Aorta (tissue), 5 donors: ENCODE measurements around the gene POC1B. TPM values are rescaled to one million over a fixed set of nuclear protein-coding genes. Genes with fewer than 3 reads are reported as not detected.

ENCODE experiments used
- ATAC-seq: fragments of 200-7000 bp; cut with Tn5 transposase; one replicate; pipeline ENCODE4 v1.9.1; 2022; ENCODE audit warnings: moderate library complexity; ENCODE audit not compliant: low FRiP score
- DNase-seq, 2 donors: peaks; one replicate each; pipeline ENCODE4 v3.0.0-alpha.2; 2020
- H3K27ac ChIP-seq, 2 donors: one replicate each; pipeline ENCODE4 v1.5.1; 2013; ENCODE audit warnings: low read length in 2 of 2, mild to moderate bottlenecking in 2 of 2, moderate library complexity in 2 of 2, control low read depth in 1 of 2, inconsistent platforms in 1 of 2, low read depth in 1 of 2
- H3K27me3 ChIP-seq, 2 donors: one replicate each; pipeline ENCODE4 v1.6.1; 2013; ENCODE audit warnings: control low read depth in 1 of 2, low read length in 1 of 2, mild to moderate bottlenecking in 1 of 2, moderate library complexity in 1 of 2; ENCODE audit not compliant: insufficient read depth in 2 of 2, control insufficient read depth in 1 of 2
- H3K36me3 ChIP-seq, 2 donors: one replicate each; pipeline ENCODE4 v1.6.1; 2013; ENCODE audit warnings: control low read depth in 1 of 2, low read length in 1 of 2, mild to moderate bottlenecking in 1 of 2; ENCODE audit not compliant: insufficient read depth in 2 of 2, control insufficient read depth in 1 of 2
- H3K4me1 ChIP-seq, 2 donors: one replicate each; pipeline ENCODE4 v1.6.1; 2013; ENCODE audit warnings: low read length in 2 of 2, control low read depth in 1 of 2, mild to moderate bottlenecking in 1 of 2, moderate library complexity in 1 of 2; ENCODE audit not compliant: insufficient read depth in 2 of 2, control insufficient read depth in 1 of 2
- H3K4me3 ChIP-seq, 2 donors: one replicate each; pipeline ENCODE4 v1.5.1; 2013; ENCODE audit warnings: low read length in 2 of 2, control low read depth in 1 of 2, mild to moderate bottlenecking in 1 of 2
- H3K9me3 ChIP-seq: one replicate; pipeline ENCODE4 v1.6.1; 2013; ENCODE audit warnings: mild to moderate bottlenecking, low read length; ENCODE audit not compliant: control insufficient read depth
- WGBS, 2 donors: extraction: QIAGEN DNeasy Blood & Tissue Kit; methylation state at CpG; one replicate each; pipeline ENCODE4 v1.1.7; 2013; 5-methylcytosine and 5-hydroxymethylcytosine counted together
- intact Hi-C, 2 donors: fragments of 100-400 bp; cut with DNase I; formaldehyde crosslinking; loops; one replicate each; pipeline versions ENCODE4 v1.14.2 to v1.15.0; 2022
- polyA plus RNA-seq, 2 donors: library from polyadenylated mRNA; stranded (reverse); fragments of 200-250 nt; gene quantifications; one replicate each; pipeline ENCODE4 v1.2.3, GENCODE V29; 2013
- total RNA-seq, 2 donors: library from RNA; stranded (reverse); fragmentation: NEBNext Ultra II Directional; extraction: Animal tissue kit (Norgen Biotek cat#: 25700); gene quantifications; one replicate each; pipeline ENCODE4 v1.2.1, GENCODE V29; 2021
- donor health status: healthy with polysubstance abuse.
- donor health status: Bipolar disorder and iron deficiency.
- donor health status: DM: no; HTN: no; CAD: no.
- donor health status: DM: no; HTN: no; CAD: no.
- donor health status: DM: yes; HTN: yes; CAD: no.

The POC1B gene
- total and polyA plus RNA-seq, 4 donors = 7.3 to 21.9 (median 20.6) TPM

GRCh38 chr12:89432396-89432795, 93.5 kb downstream of the POC1B start:
- ATAC-seq = no peak
- intact Hi-C loops = no loop called here
- 96 to 100% methylated on average over 1 of the region's 1 CpG for WGBS, 2 donors

DNA sequence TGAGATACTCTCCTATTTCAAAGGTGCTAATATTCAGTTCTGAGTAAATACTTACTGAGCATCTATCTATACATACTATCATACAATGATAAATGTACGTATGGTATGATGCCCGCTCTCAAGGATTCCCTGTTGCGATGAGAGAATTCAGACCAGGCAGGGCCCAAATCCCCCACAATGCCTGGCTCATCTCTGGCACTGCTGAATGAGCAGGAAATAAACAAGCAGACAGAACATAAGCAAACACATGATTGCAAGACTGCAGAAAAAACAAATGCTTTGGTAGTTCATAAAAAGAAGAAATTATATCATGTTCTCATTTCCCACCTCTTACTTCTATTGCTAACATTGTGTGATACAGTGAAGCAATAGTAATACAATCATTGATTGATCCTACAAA, 96.3 kb downstream of the POC1B start:
- DNase-seq (no peak), ATAC-seq (no peak)
- Histone ChIP-seq H3K27ac (no peak overlapping the region), H3K9me3 (no peaks in the 10 kb centered on the region), H3K36me3 (peaks cover 0 to 2% of the 10 kb centered on the region in 2 donors), H3K4me1 (no peaks in the 10 kb centered on the region), H3K27me3 (no peaks in the 10 kb centered on the region), H3K4me3 (no peak overlapping the region)
- WGBS, 2 donors = 96 to 97% methylated on average over 3 of the region's 3 CpGs
- intact Hi-C loops = no loop called here

More at GRCh38 chr12:89432396-89432795, 93.5 kb downstream of the POC1B start:
- H3K4me3 ChIP-seq = no peak overlapping the region
- H3K9me3 ChIP-seq = no peaks in the 10 kb centered on the region
- no peaks in the 10 kb centered on the region for H3K36me3 ChIP-seq
- no peak for DNase-seq
- no peaks in the 10 kb centered on the region for H3K27me3 ChIP-seq
- H3K4me1 ChIP-seq = no peaks in the 10 kb centered on the region
- no peak overlapping the region for H3K27ac ChIP-seq

DNA sequence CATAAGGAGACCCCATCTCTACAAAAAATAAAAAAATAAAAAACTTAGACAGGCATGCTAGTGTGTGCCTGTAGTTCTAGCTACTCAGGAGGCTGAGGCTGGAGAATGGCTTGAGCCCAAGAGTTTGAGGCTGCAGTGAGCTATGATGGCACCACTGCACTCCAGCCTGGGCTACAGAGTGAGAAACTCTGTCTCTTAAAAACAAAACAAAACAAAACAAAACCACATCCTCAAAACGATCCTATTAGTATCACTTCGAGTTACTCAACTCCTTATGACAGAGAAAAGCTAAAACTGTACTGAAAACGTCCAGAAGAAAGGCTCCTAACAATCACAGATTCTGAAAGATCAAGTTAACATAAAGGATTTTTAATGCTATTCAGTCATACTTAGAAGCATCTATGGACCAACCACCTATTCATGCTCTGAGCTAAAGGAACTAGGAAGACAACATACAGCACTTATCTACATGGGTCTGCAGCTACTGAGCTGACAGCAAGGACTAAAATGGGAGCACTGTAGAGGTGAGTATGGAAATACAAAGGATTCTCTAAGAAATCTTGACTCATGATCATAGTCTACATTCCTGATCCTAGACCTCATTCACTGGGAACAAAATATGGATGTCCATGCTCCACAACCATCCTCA, 98.2 kb downstream of the POC1B start:
- Histone ChIP-seq H3K36me3 (peaks cover 0 to 3% of the 10 kb centered on the region in 2 donors), H3K27me3 (no peaks in the 10 kb centered on the region), H3K4me3 (no peak overlapping the region), H3K27ac (no peak overlapping the region), H3K4me1 (no peaks in the 10 kb centered on the region), H3K9me3 (no peaks in the 10 kb centered on the region)
- no peak for DNase-seq
- intact Hi-C loops = no loop called here
- ATAC-seq = no peak
- 74 to 79% methylated on average over 3 of the region's 3 CpGs for WGBS, 2 donors

DNA sequence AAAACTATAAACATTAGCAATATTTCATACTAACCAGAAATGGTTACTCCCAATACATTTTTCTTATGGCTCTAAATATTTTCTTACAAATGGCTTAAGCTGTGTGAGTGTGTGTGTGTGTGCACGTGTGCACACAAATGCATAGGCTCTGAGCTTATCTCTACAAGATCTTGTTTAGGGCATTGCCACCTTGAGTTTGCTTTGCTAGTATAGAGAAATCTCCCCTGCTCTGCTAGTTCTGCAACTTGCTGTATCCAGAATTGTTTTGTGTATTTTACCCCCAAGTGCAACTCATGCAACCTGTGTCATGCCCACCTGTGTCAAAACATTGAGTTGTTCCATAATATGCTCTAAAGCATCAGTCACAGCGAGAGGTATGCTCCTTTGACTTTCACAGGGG, 101.0 kb downstream of the POC1B start:
- Histone ChIP-seq H3K9me3 (no peaks in the 10 kb centered on the region), H3K27ac (no peak overlapping the region), H3K27me3 (no peaks in the 10 kb centered on the region), H3K4me1 (no peaks in the 10 kb centered on the region), H3K36me3 (peaks cover 0 to 3% of the 10 kb centered on the region in 2 donors), H3K4me3 (no peak overlapping the region)
- ATAC-seq (no peak), DNase-seq (no peak)
- intact Hi-C loops = no loop called here
- WGBS, 2 donors = 91 to 97% methylated on average over 2 of the region's 2 CpGs

- H3K4me3 ChIP-seq = no peak overlapping the region
- intact Hi-C loops = no loop called here
- no peaks in the 10 kb centered on the region for H3K27me3 ChIP-seq
- H3K27ac ChIP-seq = no peak overlapping the region
- H3K36me3 ChIP-seq = peaks cover 0 to 3% of the 10 kb centered on the region in 2 donors
- DNase-seq (no peak), ATAC-seq (no peak)
- no peaks in the 10 kb centered on the region for H3K9me3 ChIP-seq
- no peaks in the 10 kb centered on the region for H3K4me1 ChIP-seq
Observed at GRCh38 chr12:89424389-89424788, 101.5 kb downstream of the POC1B start.

- Histone ChIP-seq H3K9me3 (no peaks in the 10 kb centered on the region), H3K4me3 (no peak overlapping the region), H3K27ac (no peak overlapping the region), H3K27me3 (no peaks in the 10 kb centered on the region), H3K36me3 (peaks cover 0 to 3% of the 10 kb centered on the region in 2 donors), H3K4me1 (peaks cover 0 to 5% of the 10 kb centered on the region in 2 donors)
- intact Hi-C loops = no loop called here
- ATAC-seq (no peak), DNase-seq (no peak)
- WGBS, 2 donors = 79 to 83% methylated on average over 6 of the region's 6 CpGs
Observed at GRCh38 chr12:89421092-89421835, 104.6 kb downstream of the POC1B start.

- Histone ChIP-seq H3K27me3 (no peaks in the 10 kb centered on the region), H3K36me3 (no peaks in the 10 kb centered on the region), H3K9me3 (no peaks in the 10 kb centered on the region), H3K27ac (no peak overlapping the region), H3K4me1 (peaks cover 0 to 5% of the 10 kb centered on the region in 2 donors), H3K4me3 (no peak overlapping the region)
- intact Hi-C loops = no loop called here
- WGBS, 2 donors = 84 to 87% methylated on average over 5 of the region's 5 CpGs
- DNase-seq (peak in 1 of 2 donors; percentile 68), ATAC-seq (no peak)
Observed at GRCh38 chr12:89418228-89418910, 107.5 kb downstream of the POC1B start.

GRCh38 chr12:89417246-89417977, 108.4 kb downstream of the POC1B start:
- peaks cover 0 to 5% of the 10 kb centered on the region in 2 donors for H3K4me1 ChIP-seq
- ATAC-seq (no peak), DNase-seq (no peak)
- no peak overlapping the region for H3K4me3 ChIP-seq
- 35 to 39% methylated on average over 3 of the region's 3 CpGs for WGBS, 2 donors
- H3K27me3 ChIP-seq = no peaks in the 10 kb centered on the region
- intact Hi-C loops = no loop called here
- H3K27ac ChIP-seq = no peak overlapping the region
- no peaks in the 10 kb centered on the region for H3K9me3 ChIP-seq
- H3K36me3 ChIP-seq = no peaks in the 10 kb centered on the region
